OCI-LY1 (cell line): Measurements from ENCODE around the gene TEAD1.

ENCODE experiments used
- H2AFZ ChIP-seq: fragments of 200-600 bp; sonication (generic), shearing (Covaris generic); 2 replicates; pipeline ENCODE4 v1.6.0; 2014; ENCODE audit warnings: antibody characterized with exemption, mild to moderate bottlenecking, low read length
- H3F3A ChIP-seq: fragments of 200-600 bp; sonication (generic), shearing (Covaris generic); 2 replicates; pipeline ENCODE4 v1.6.0; 2014; ENCODE audit warnings: mild to moderate bottlenecking, antibody characterized with exemption, low read length, moderate library complexity; ENCODE audit not compliant: insufficient read depth
- H3K27ac ChIP-seq: fragments of 200-600 bp; sonication (generic); 2 replicates; pipeline ENCODE4 v1.5.1; 2014; ENCODE audit warnings: low read length, mixed run types, mild to moderate bottlenecking, low read depth; ENCODE audit not compliant: poor library complexity, severe bottlenecking
- H3K27me3 ChIP-seq: fragments of 200-600 bp; sonication (generic); 2 replicates; pipeline ENCODE4 v1.6.0; 2014; ENCODE audit warnings: antibody characterized with exemption, mild to moderate bottlenecking, low read length, moderate library complexity; ENCODE audit not compliant: insufficient read depth
- H3K36me3 ChIP-seq: fragments of 200-600 bp; sonication (generic); 2 replicates; pipeline ENCODE4 v1.6.1; 2014; ENCODE audit warnings: mild to moderate bottlenecking, antibody characterized with exemption, low read length, moderate library complexity, mixed read lengths; ENCODE audit not compliant: insufficient read depth
- H3K4me1 ChIP-seq: fragments of 200-600 bp; sonication (generic); 2 replicates; pipeline ENCODE4 v1.5.1; 2014; ENCODE audit warnings: mild to moderate bottlenecking, low read length, moderate library complexity; ENCODE audit not compliant: insufficient read depth, severe bottlenecking
- H3K4me2 ChIP-seq: fragments of 200-600 bp; sonication (generic), shearing (Covaris generic); 2 replicates; pipeline ENCODE4 v1.6.1; 2014; ENCODE audit warnings: low read length
- H3K4me3 ChIP-seq: fragments of 200-600 bp; sonication (generic); 2 replicates; pipeline ENCODE4 v1.5.1; 2014; ENCODE audit warnings: low read length, low read depth, mild to moderate bottlenecking, mixed read lengths; ENCODE audit not compliant: poor library complexity, severe bottlenecking
- H3K79me2 ChIP-seq: fragments of 200-600 bp; shearing (Covaris generic); 2 replicates; pipeline ENCODE4 v1.6.1; 2016; ENCODE audit warnings: mixed run types, low read length, mixed read lengths; ENCODE audit not compliant: insufficient read depth
- H3K9ac ChIP-seq: fragments of 200-600 bp; sonication (generic), shearing (Covaris generic); 2 replicates; pipeline ENCODE4 v1.6.1; 2014; ENCODE audit warnings: mild to moderate bottlenecking, low read length, mixed read lengths
- H3K9me2 ChIP-seq: fragments of 200-600 bp; sonication (generic), shearing (Covaris generic); 2 replicates; pipeline ENCODE4 v1.6.1; 2014; ENCODE audit warnings: low read depth, mild to moderate bottlenecking, low read length, mixed read lengths
- H3K9me3 ChIP-seq: fragments of 200-600 bp; shearing (Covaris generic); 2 replicates; pipeline ENCODE4 v1.6.1; 2014; ENCODE audit warnings: low read length, mixed read lengths
- H4K20me1 ChIP-seq: fragments of 200-600 bp; sonication (generic), shearing (Covaris generic); 2 replicates; pipeline ENCODE4 v1.6.0; 2016; ENCODE audit warnings: mild to moderate bottlenecking, low read length; ENCODE audit not compliant: insufficient read depth
- CTCF ChIP-seq: fragments of 200-600 bp; sonication (generic), shearing (Covaris generic); IDR thresholded peaks from 2 replicates; pipeline ENCODE4 v1.5.1; 2017; ENCODE audit warnings: mild to moderate bottlenecking, antibody characterized with exemption, low read length, moderate library complexity, mixed read lengths
- EZH2 ChIP-seq: fragments of 200-600 bp; sonication (generic), shearing (Covaris generic); IDR thresholded peaks from 2 replicates; pipeline ENCODE4 v1.8.0; 2017; ENCODE audit warnings: borderline replicate concordance, mixed run types, mild to moderate bottlenecking, antibody characterized with exemption, low read length, moderate library complexity, mixed read lengths

The TEAD1 gene

GRCh38 chr11:12806113-12806512, 131.9 kb downstream of the TEAD1 start:
- Histone ChIP-seq H3F3A (no peaks in the 10 kb centered on the region), H3K27ac (no peak overlapping the region), H3K79me2 (no peaks in the 10 kb centered on the region), H3K4me2 (no peak overlapping the region), H3K36me3 (no peaks in the 10 kb centered on the region), H3K27me3 (no peaks in the 10 kb centered on the region), H3K9ac (no peak overlapping the region), H3K9me2 (no peaks in the 10 kb centered on the region), H3K9me3 (no peaks in the 10 kb centered on the region), H3K4me3 (no peak overlapping the region), H3K4me1 (no peaks in the 10 kb centered on the region), H4K20me1 (no peaks in the 10 kb centered on the region), H2AFZ (no peak overlapping the region)
- TF ChIP-seq EZH2 (no peak), CTCF (no peak)

- no peaks in the 10 kb centered on the region for H3K4me1 ChIP-seq
- H4K20me1 ChIP-seq = no peaks in the 10 kb centered on the region
- H3K9me3 ChIP-seq = no peaks in the 10 kb centered on the region
- H3K4me3 ChIP-seq = no peak overlapping the region
- H3K36me3 ChIP-seq = no peaks in the 10 kb centered on the region
- H3K9ac ChIP-seq = no peak overlapping the region
- no peaks in the 10 kb centered on the region for H3K79me2 ChIP-seq
- H3K9me2 ChIP-seq = no peaks in the 10 kb centered on the region
- no peaks in the 10 kb centered on the region for H3K27me3 ChIP-seq
- H3K4me2 ChIP-seq = no peak overlapping the region
- TF ChIP-seq CTCF (no peak), EZH2 (no peak)
- no peaks in the 10 kb centered on the region for H3F3A ChIP-seq
- H2AFZ ChIP-seq = no peak overlapping the region
- no peak overlapping the region for H3K27ac ChIP-seq
Observed at GRCh38 chr11:12807621-12808020, 133.4 kb downstream of the TEAD1 start.

GRCh38 chr11:12808519-12808918, 134.3 kb downstream of the TEAD1 start:
- Histone ChIP-seq H3K4me3 (no peak overlapping the region), H3K27ac (no peak overlapping the region), H3K9me2 (no peaks in the 10 kb centered on the region), H3K9ac (no peak overlapping the region), H4K20me1 (no peaks in the 10 kb centered on the region), H3K4me2 (no peak overlapping the region), H3K4me1 (no peaks in the 10 kb centered on the region), H3K36me3 (no peaks in the 10 kb centered on the region), H2AFZ (no peak overlapping the region), H3K79me2 (no peaks in the 10 kb centered on the region), H3K27me3 (no peaks in the 10 kb centered on the region), H3K9me3 (no peaks in the 10 kb centered on the region), H3F3A (no peaks in the 10 kb centered on the region)
- TF ChIP-seq EZH2 (no peak), CTCF (no peak)
